ENCODE results near the gene LMOD1.
"Not testable (repeated sequence)": the region's sequence is repeated elsewhere in the genome, so short reads cannot be mapped to it uniquely, and the experiment has no call there.

LMOD1 gene

DNA sequence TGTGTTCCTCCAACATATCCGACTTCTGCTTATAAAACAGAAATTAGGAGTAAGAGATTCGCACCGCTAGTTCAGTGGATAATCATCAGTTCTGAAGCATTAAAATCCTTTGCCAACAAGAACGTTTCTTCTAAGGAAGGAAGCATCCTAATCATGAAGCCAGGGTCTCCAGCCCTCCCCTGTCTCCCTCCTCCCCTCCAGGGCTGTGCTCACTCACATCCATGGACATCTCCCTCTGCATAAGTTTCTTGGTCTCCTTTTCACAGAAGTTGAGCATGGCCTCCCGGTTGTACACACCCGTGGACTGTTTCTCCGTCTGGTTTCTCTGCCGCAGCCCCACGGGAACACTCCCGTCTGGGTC, 505 bp downstream of the LMOD1 start:
- peak; percentile 36 for DNase-seq

DNA sequence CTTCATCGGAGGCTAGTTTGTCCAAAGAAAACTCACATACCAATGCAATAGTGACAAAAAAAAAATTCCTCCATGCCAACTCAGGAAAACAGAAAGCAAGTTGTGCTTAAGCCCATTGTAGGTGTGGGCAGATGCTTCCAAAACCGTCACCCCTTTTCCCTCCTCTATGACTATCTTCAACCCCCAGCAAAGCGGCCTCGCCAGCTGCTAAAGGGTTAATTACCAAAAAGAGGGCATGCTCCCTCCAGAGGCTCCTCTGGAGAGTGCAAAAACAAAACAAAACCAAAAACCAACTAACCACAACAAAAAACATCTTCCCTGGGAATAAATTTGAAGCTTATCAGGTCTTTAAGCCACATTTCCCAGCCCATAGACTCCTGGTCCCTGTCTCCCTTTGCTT, 1.2 kb downstream of the LMOD1 start:
- DNase-seq: no peak

GRCh38 chr1:201944639-201945038, 1.7 kb downstream of the LMOD1 start:
- no peak for DNase-seq

DNA sequence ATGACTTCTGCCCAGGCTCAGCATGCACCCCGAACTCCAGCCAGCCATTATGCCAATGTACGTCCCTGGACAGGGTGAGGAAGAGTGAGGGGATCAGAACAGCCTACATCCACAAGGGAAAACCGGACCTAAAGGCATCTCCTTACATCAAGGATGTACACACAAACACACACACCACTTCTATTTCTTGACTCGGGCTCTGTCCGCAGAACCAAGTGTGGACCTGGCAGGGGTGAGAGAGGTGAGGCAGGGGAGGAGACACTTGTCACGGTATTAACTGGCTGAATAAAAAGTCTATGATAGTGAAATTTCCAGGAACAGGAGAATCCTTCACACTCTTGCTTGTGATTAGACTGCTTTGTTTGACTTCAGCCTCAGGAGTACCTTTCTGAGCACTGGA, 2.3 kb downstream of the LMOD1 start:
- no peak for DNase-seq

DNA sequence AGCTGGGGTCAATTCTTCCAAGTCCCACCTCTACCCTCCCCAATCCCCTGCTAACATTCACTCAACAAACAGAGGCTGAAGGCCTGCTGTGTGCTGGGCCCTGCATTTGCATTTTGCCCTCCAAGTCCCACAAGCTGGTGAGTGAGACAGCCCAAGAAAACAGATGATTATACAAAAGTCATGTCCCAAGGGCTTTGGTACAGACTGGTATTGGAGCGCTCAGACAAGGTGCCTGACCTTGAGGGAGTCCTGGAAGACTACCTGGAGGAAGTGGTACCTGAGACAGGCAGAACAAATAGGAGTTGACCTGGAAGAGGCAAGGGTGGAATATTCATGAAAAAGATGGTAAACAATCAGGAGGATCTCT, 4.2 kb downstream of the LMOD1 start:
- DNase-seq: no peak

- peak; percentile 64 for DNase-seq
Observed at GRCh38 chr1:201941420-201942128, 4.8 kb downstream of the LMOD1 start.

GRCh38 chr1:201940316-201940715, 6.0 kb downstream of the LMOD1 start:
- not testable (repeated sequence) for DNase-seq

DNA sequence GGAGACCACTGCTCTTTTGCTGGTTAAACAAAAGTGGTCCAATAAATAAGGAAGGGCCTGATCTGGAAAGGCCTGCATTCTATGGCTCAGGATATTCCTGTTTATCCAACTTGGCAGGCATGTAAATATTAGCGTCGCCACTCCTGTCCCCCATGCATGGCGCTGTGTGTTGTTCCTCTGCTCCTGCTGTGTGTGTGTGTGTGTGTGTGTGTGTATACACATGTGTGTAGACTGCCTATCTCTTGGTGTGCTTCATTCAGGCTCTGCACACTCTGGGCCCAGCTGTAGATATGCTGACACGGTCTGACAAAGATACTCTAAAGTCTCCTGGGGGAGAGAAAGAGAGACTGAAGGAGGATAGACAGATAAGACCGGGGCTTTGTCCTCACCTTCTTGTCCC, 6.8 kb downstream of the LMOD1 start:
- no peak for DNase-seq

DNA sequence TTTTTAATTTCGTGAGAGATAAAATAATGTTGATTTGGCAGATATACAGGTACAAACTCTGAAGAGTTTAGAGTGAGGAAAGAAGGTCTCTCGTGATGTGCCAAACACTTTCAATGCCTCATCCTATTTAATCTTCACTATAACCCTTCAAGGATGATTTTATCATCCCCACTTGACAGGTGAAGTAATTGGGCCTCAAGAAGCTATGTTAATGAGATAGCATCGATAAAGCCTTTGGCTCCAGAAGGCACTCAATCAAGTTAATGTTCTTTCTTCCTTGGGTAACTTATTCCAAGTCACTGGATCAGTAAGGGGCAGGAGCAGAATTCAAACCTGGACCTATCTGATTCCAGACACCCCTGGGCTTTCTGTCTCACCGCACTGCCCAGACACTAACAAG, 7.2 kb downstream of the LMOD1 start:
- DNase-seq: no peak

DNA sequence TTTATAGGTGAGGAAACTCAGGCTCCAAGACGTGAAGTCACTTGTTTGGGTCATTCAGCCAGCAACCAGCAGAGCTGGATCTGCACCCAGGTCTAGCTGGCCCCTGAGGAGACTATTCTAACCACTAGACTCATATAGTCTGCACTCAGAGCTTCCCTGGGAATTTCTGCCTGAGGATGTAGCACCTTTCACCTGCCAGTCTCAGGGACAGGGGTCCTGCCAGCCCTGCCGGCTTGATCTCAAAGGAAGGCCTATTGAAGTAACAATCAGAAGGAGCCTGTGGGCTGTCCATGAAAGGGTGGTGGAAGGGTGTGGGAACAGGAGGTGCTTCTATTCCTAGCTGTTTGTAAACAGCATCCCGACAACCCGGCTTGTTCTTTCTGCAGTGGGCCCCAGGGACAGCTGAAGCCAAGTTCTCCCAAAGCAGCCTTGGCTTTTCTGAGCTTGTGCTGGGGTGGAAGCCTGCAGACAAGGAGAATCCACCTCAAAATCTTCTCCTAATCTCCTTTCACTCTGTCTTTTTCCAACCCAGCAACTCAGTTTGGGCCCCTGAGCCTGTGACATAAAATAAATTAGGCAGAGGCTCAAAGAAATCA, 7.8 kb downstream of the LMOD1 start:
- no peak for DNase-seq

DNA sequence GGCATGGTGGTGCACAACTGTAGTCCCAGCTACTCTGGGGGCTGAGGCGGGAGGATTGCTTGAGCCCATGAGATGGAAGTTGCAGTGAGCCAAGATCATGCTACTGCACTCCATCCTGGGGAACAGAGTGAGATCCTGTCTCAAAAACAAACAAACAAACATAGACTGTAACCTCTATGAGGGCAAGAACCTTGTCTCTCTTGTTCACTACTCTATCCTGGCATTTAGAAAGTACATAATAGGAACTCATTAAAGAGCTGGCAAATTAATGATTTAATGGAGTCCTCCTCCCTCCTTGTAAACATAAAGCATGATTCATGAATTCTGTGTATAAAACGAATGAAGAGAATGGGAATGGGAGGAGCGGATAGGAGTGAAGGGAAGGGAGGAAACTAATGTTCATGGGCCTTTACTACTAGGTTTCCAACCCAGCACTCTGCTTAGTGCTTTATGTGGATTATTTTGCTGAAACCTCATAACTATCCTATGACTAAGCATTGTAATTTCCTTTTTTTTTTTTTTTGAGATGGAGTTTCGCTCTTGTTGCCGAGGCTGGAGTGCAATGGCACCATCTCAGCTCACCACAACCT, 8.6 kb downstream of the LMOD1 start:
- DNase-seq: no peak

DNA sequence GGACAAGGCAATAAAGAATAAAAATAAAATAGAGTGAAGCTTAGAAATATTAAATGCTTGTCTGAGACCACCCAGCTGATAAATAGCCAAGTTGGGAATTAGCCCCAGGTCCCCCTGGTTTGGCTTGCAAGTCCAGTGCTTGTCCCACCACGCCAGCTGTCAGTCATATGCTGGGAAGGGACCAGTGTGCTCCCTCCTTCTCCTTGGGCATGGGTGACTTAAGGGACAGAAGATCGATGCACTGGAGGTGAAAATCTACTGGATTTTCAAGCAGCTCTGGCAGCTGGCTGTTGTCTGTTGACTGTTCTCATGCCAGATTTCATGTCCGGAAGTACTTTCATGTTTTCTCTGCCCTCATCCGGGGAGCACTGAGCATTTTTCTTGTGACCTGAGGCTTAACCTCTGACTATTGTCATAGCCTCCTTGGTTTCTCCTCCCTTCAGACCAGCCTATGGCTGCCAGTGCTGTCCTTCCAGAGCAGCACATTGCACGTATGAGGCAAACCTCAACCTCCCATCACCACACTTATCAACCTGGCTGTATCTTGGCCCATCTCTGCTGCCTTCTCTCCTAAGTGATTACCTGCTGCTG, 12.4 kb downstream of the LMOD1 start:
- DNase-seq: peak; percentile 58

GRCh38 chr1:201930803-201931202, 15.5 kb downstream of the LMOD1 start:
- DNase-seq: no peak

DNA sequence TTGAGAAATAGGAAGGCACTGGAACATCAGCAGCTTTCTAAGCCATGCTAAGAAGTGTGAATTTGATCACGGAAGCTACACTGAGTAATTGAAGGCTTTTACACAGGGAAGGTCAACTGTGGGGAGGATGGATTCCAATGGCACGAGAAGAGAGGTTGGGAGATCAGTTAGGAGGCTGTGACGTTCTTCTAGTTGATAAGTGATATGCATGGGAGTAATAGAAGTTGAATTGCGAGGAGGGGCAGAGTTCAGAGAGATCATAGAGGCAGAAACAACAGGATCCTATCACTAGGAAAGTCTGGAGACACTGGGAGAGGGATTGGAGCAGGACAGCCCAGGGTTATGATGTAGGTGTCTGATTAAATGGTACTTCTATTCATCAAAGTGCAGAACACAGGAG, 16.2 kb downstream of the LMOD1 start:
- DNase-seq: no peak

GRCh38 chr1:201928266-201928665, 18.1 kb downstream of the LMOD1 start:
- DNase-seq: no peak

- DNase-seq: no peak
Observed at GRCh38 chr1:201925981-201926645, 20.2 kb downstream of the LMOD1 start.

GRCh38 chr1:201925301-201925567, 21.1 kb downstream of the LMOD1 start:
- no peak for DNase-seq

DNA sequence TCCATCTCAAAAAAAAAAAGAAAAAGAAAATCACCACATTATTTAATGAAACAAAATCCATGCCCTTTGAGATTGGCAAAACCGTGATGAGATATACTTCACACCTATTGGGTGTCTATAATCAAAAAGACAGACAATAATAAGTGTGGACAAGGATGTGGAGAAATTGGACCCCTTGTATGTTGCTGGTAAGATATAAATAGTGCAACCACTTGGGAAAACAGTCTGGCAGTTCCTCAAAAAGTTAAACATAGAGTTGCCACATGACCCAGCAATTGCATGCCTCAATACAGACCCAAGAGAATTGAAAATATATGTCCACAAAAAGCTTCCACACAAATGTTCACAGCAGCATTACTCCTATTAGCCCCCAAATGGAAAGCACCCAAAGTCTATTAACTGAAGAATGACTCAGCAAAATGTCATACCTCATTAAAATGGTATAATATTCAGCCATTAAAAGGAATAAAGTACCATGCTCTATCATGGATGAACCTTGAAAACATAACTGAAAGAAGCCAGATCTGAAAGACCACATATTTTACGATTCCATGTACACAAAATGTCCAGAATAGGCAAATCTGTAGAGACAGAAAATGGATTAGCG, 24.3 kb downstream of the LMOD1 start:
- no peak for DNase-seq

- no peak for DNase-seq
Observed at GRCh38 chr1:201918343-201918742, 28.0 kb downstream of the LMOD1 start.

- no peak for DNase-seq
Observed at GRCh38 chr1:201917362-201918033, 28.9 kb downstream of the LMOD1 start.

GRCh38 chr1:201916649-201917249, 29.6 kb downstream of the LMOD1 start:
- peak; percentile 52 for DNase-seq

GRCh38 chr1:201914456-201915235, 31.7 kb downstream of the LMOD1 start:
- no peak for DNase-seq

All from DMS53 (cell line).